B cell (primary cell): Measurements from ENCODE around the gene PALD1. TPM values are rescaled to one million over a fixed set of nuclear protein-coding genes. Genes with fewer than 3 reads are reported as not detected.

Experiments
- ATAC-seq: fragments of 200-7000 bp; cut with Tn5 transposase; one replicate; pipeline ENCODE4 v1.10.0; 2021; ENCODE audit warnings: low read depth, mild to moderate bottlenecking, moderate number of reproducible peaks, moderate library complexity
- CTCF ChIA-PET: fragments of 350-600 bp; sonication (Branson Sonifier 250); formaldehyde crosslinking; loops from one replicate; lab custom pipeline; 2021; ENCODE audit warnings: antibody characterized with exemption, inconsistent platforms; lab: Charles Lee
- POLR2A ChIA-PET: fragments of 350-600 bp; sonication (Branson Sonifier 250); formaldehyde crosslinking; loops from one replicate; lab custom pipeline; 2021; ENCODE audit warnings: antibody characterized with exemption; lab: Charles Lee
- DNase-seq: peaks from one replicate; pipeline ENCODE4 v3.0.0; 2013
- H2AFZ ChIP-seq: 2 replicates; pipeline ENCODE4 v1.6.1; 2012; ENCODE audit warnings: mild to moderate bottlenecking, low read depth, low read length; ENCODE audit not compliant: insufficient read depth, poor library complexity, severe bottlenecking
- H3K27ac ChIP-seq, 2 donors: 1 replicate in 1 of 2; 2 replicates in 1 of 2; pipeline ENCODE4 v1.5.1; 2012 to 2013; ENCODE audit warnings: low read length in 2 of 2, mild to moderate bottlenecking in 2 of 2, moderate library complexity in 1 of 2
- H3K27me3 ChIP-seq, 4 experiments: fragments of 200-600 bp in 1 of 4; sonication (generic) in 1 of 4; replicated peaks in 1 of 4; 1 replicate in 2 of 4; 2 replicates in 2 of 4; pipeline versions ENCODE4 v1.6.1 to v1.7.0; 2013 to 2016; ENCODE audit warnings: low read length in 3 of 4, mild to moderate bottlenecking in 2 of 4, mixed read lengths in 1 of 4, moderate library complexity in 1 of 4; ENCODE audit not compliant: insufficient read depth in 4 of 4, control insufficient read depth in 3 of 4; ENCODE audit errors: control extremely low read depth in 1 of 4
- H3K36me3 ChIP-seq, 2 experiments: replicated peaks in 1 of 2; 1 replicate in 1 of 2; 2 replicates in 1 of 2; pipeline versions ENCODE4 v1.6.1 to v1.7.1; 2013; ENCODE audit warnings: low read length in 1 of 2; ENCODE audit not compliant: insufficient read depth in 2 of 2, control insufficient read depth in 1 of 2; ENCODE audit errors: control extremely low read depth in 1 of 2, extremely low read depth in 1 of 2
- H3K4me1 ChIP-seq, 2 donors: fragments of 200-600 bp in 1 of 2; sonication (generic) in 1 of 2; 1 replicate in 1 of 2; 2 replicates in 1 of 2; pipeline versions ENCODE4 v1.5.1 to v1.6.1; 2013 to 2017; ENCODE audit warnings: low read length in 2 of 2; ENCODE audit not compliant: control insufficient read depth in 2 of 2, insufficient read depth in 2 of 2
- H3K4me2 ChIP-seq: replicated peaks from 2 replicates; pipeline ENCODE3; 2012; ENCODE audit warnings: mild to moderate bottlenecking, low read depth, low read length; ENCODE audit not compliant: poor library complexity, severe bottlenecking
- H3K4me3 ChIP-seq, 5 experiments: fragments of 200-600 bp in 1 of 5; sonication (generic) in 1 of 5; 1 replicate in 3 of 5; 2 replicates in 2 of 5; pipeline versions ENCODE4 v1.5.1 to v1.7.0; 2011 to 2016; ENCODE audit warnings: low read length in 4 of 5, mild to moderate bottlenecking in 4 of 5, low read depth in 2 of 5, control low read depth in 1 of 5, moderate library complexity in 1 of 5; ENCODE audit not compliant: insufficient read depth in 1 of 5; ENCODE audit errors: control extremely low read depth in 1 of 5, extremely low read depth in 1 of 5
- H3K79me2 ChIP-seq: fragments of 200-600 bp; sonication (generic); one replicate; pipeline ENCODE4 v1.6.0; 2016; ENCODE audit warnings: low read length; ENCODE audit not compliant: control insufficient read depth, insufficient read depth
- H3K9ac ChIP-seq: fragments of 200-600 bp; sonication (generic); 2 replicates; pipeline ENCODE4 v1.6.1; 2017; ENCODE audit warnings: mild to moderate bottlenecking, low read length, moderate library complexity
- H3K9me3 ChIP-seq, 3 donors: one replicate each; pipeline versions ENCODE4 v1.6.1 to v1.7.1; 2013; ENCODE audit warnings: low read length in 2 of 3; ENCODE audit not compliant: control insufficient read depth in 2 of 3, insufficient read depth in 1 of 3; ENCODE audit errors: control extremely low read depth in 1 of 3
- H4K20me1 ChIP-seq: 2 replicates; pipeline ENCODE4 v1.6.0; 2012; ENCODE audit warnings: mild to moderate bottlenecking, low read length; ENCODE audit not compliant: insufficient read depth, control insufficient read depth, poor library complexity, severe bottlenecking
- H3K27ac Mint-ChIP-seq: one replicate; pipeline ENCODE4 v1.8.0; 2021; ENCODE audit warnings: mixed read lengths
- H3K27me3 Mint-ChIP-seq: one replicate; pipeline ENCODE4 v1.8.0; 2021; ENCODE audit warnings: mixed read lengths
- H3K4me1 Mint-ChIP-seq: one replicate; pipeline ENCODE4 v1.8.0; 2021; ENCODE audit warnings: mixed read lengths
- H3K4me3 Mint-ChIP-seq: one replicate; pipeline ENCODE4 v1.8.0; 2021; ENCODE audit warnings: mixed read lengths
- H3K9me3 Mint-ChIP-seq: one replicate; pipeline ENCODE4 v1.8.0; 2022; ENCODE audit warnings: mixed read lengths; ENCODE audit not compliant: insufficient read depth
- EZH2 ChIP-seq: IDR thresholded peaks from 2 replicates; pipeline ENCODE4 v1.6.1; 2012; ENCODE audit warnings: borderline replicate concordance, low read depth, mild to moderate bottlenecking, moderate library complexity, low read length; ENCODE audit not compliant: insufficient read depth, poor library complexity, severe bottlenecking
- WGBS: methylation state at CpG from one replicate; pipeline ENCODE4 v1.1.5; 2013; ENCODE audit warnings: missing lambda C conversion rate; ENCODE audit not compliant: insufficient coverage; 5-methylcytosine and 5-hydroxymethylcytosine counted together
- intact Hi-C: fragments of 100-400 bp; cut with micrococcal nuclease; formaldehyde crosslinking; loops from one replicate; pipeline ENCODE4 v1.10.0; 2022
- polyA plus RNA-seq: library from polyadenylated mRNA; depleted of rRNA; stranded (reverse); fragments of >200 nt; gene quantifications from 2 replicates; pipeline ENCODE4 v1.2.3, GENCODE V29; 2012
- total RNA-seq, 2 donors: library from RNA; stranded (reverse); fragments of 120-200 nt in 1 of 2; gene quantifications; 1 replicate in 1 of 2; 2 replicates in 1 of 2; pipeline versions ENCODE4 v1.2.3 to v1.2.4, GENCODE V29; 2013 to 2022
- TF ChIP-seq, protein P1 (sequence below): fragments of 200-600 bp; IDR thresholded peaks from one replicate; pipeline ENCODE4 v1.8.0; 2022; ENCODE audit warnings: antibody characterized with exemption, mild to moderate bottlenecking

Gene PALD1
- total and polyA plus RNA-seq, 2 donors (not counting 1 experiment from before 2014, with no cell fraction given), result 2.2 to 2.8 TPM

DNA sequence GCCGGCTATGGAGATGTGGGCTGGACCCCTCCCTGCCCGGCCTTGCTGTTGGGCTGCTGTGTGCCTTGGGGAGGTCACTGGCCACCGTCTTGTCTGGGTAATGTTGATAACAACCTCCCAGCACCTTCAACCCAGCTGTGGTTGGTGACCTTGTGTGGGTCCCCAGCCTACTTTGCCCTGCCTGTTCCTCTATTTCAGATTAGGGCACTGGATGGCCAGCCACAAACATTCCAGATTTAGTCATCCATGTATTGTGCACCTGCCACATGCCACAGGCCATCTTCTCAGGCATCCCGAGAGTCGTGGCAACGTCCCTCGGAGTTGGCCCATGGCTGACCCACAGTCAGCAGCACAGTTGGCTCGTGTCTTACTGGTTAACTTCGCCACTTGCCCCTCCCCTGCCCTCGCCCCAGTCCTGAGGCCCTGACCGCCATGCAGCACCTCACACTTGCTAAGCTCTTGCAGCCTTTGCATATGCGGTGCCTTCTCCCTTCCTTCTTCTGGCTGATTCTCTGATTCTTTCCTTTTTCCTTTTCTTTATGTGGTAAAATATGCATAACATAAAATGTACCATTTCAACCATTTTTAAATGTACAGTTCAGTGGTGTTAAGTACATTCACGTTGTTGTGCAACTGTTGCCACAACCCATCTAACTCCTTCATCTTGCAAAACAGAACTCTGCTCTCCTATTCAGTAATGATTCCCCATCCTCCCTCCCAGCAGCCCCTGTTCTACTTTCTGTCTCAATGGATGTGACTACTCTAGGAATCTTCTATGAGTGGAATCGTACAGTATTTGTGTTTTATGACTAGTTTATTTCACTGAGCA lies 63.4 kb downstream of the PALD1 start:
- no peak overlapping the region for H3K27ac ChIP-seq
- WGBS, result 92% methylated on average over 11 of the region's 14 CpGs
- H3K9ac ChIP-seq, result no peak overlapping the region
- Mint-ChIP-seq H3K27ac (no peak overlapping the region), H3K27me3 (no peaks in the 10 kb centered on the region), H3K9me3 (no peaks in the 10 kb centered on the region), H3K4me1 (no peaks in the 10 kb centered on the region), H3K4me3 (no peak overlapping the region)
- no peaks in the 10 kb centered on the region for H3K27me3 ChIP-seq
- no peaks in the 10 kb centered on the region for H3K79me2 ChIP-seq
- ATAC-seq, result no peak
- no peaks in the 10 kb centered on the region for H3K36me3 ChIP-seq
- POLR2A ChIA-PET, result no interaction called here
- DNase-seq, result no peak
- no peak for TF ChIP-seq EZH2
- TF ChIP-seq, protein P1, sequence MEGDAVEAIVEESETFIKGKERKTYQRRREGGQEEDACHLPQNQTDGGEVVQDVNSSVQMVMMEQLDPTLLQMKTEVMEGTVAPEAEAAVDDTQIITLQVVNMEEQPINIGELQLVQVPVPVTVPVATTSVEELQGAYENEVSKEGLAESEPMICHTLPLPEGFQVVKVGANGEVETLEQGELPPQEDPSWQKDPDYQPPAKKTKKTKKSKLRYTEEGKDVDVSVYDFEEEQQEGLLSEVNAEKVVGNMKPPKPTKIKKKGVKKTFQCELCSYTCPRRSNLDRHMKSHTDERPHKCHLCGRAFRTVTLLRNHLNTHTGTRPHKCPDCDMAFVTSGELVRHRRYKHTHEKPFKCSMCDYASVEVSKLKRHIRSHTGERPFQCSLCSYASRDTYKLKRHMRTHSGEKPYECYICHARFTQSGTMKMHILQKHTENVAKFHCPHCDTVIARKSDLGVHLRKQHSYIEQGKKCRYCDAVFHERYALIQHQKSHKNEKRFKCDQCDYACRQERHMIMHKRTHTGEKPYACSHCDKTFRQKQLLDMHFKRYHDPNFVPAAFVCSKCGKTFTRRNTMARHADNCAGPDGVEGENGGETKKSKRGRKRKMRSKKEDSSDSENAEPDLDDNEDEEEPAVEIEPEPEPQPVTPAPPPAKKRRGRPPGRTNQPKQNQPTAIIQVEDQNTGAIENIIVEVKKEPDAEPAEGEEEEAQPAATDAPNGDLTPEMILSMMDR, result no peak
- CTCF ChIA-PET, result interaction anchor here (1.0 to 11.7 kb wide), 3 partner anchors 64 to 139 kb away, joined by 3 to 162 read pairs (median 3); no protein-coding TSS in a partner anchor
- no peak overlapping the region for H2AFZ ChIP-seq
- H3K4me2 ChIP-seq, result no peak overlapping the region
- H3K4me3 ChIP-seq, result no peak overlapping the region
- intact Hi-C loops, result no loop called here
- no peaks in the 10 kb centered on the region for H4K20me1 ChIP-seq
- no peaks in the 10 kb centered on the region for H3K9me3 ChIP-seq
- H3K4me1 ChIP-seq, result no peaks in the 10 kb centered on the region

DNA sequence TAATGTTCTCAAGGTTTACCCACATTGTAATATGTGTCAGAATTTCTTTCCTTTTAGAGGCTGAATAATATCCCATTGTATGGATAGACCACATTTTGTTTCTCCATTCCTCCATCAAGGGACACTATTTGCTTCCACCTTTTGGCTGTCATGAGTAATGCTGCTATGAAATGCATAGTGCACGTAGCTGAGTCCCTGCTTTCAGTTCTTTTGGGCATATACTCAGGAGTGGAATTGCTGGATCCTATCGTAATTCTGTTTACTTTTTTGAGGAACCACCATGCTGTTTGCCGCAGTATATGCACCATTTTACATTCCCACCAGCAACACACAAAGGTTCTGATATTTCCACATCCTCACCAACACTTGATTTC lies 64.0 kb downstream of the PALD1 start:
- Mint-ChIP-seq H3K9me3 (no peaks in the 10 kb centered on the region), H3K4me3 (no peak overlapping the region), H3K4me1 (no peaks in the 10 kb centered on the region), H3K27me3 (no peaks in the 10 kb centered on the region), H3K27ac (no peak overlapping the region)
- Histone ChIP-seq H4K20me1 (no peaks in the 10 kb centered on the region), H3K4me3 (no peak overlapping the region), H3K9ac (no peak overlapping the region), H3K27ac (no peak overlapping the region), H3K36me3 (no peaks in the 10 kb centered on the region), H3K4me1 (no peaks in the 10 kb centered on the region), H3K27me3 (no peaks in the 10 kb centered on the region), H3K9me3 (no peaks in the 10 kb centered on the region), H3K79me2 (no peaks in the 10 kb centered on the region), H3K4me2 (no peak overlapping the region), H2AFZ (no peak overlapping the region)
- CTCF ChIA-PET, result interaction anchor here (11.7 kb wide), 1 partner anchor 79 kb away, joined by 162 read pairs; no protein-coding TSS in a partner anchor
- POLR2A ChIA-PET, result no interaction called here
- WGBS, result 86% methylated on average over 1 of the region's 3 CpGs
- no peak for DNase-seq
- ATAC-seq, result no peak
- intact Hi-C loops, result no loop called here
- TF ChIP-seq, protein P1, result no peak
- no peak for TF ChIP-seq EZH2
